Thyroid gland (tissue), 4 donors: Measurements from ENCODE around the gene DDX39B. TPM values are rescaled to one million over a fixed set of nuclear protein-coding genes. Genes with fewer than 3 reads are reported as not detected.
"Not testable (repeated sequence)": the region's sequence is repeated elsewhere in the genome, so short reads cannot be mapped to it uniquely, and the experiment has no call there.

Experiments used
- DNase-seq, 2 donors: peaks; one replicate each; pipeline ENCODE4 v3.0.0-alpha.2; 2019
- H3K27ac ChIP-seq, 3 donors: fragments of 200-600 bp; sonication (generic); 1 replicate in 2 of 3; 2 replicates in 1 of 3; pipeline ENCODE4 v1.5.1; 2016 to 2019; ENCODE audit warnings: mild to moderate bottlenecking in 1 of 3, moderate library complexity in 1 of 3
- H3K27me3 ChIP-seq: fragments of 200-600 bp; sonication (generic); one replicate; pipeline ENCODE4 v1.5.1; 2019
- H3K36me3 ChIP-seq, 2 donors: fragments of 200-600 bp; sonication (generic); one replicate each; pipeline ENCODE4 v1.5.1; 2016 to 2019
- H3K4me1 ChIP-seq, 2 donors: fragments of 200-600 bp; sonication (generic); one replicate each; pipeline ENCODE4 v1.5.1; 2017 to 2019
- H3K4me3 ChIP-seq, 3 donors: fragments of 200-600 bp; sonication (generic); replicated peaks in 1 of 3; 1 replicate in 2 of 3; 2 replicates in 1 of 3; pipeline ENCODE4 v1.5.1; 2016; ENCODE audit warnings: mild to moderate bottlenecking in 1 of 3
- H3K9me3 ChIP-seq: fragments of 200-600 bp; sonication (generic); one replicate; pipeline ENCODE4 v1.5.1; 2017
- POLR2A ChIP-seq, 2 donors: fragments of 450-650 bp; IDR thresholded peaks; one replicate each; pipeline ENCODE4 v1.6.1; 2017; ENCODE audit warnings: antibody characterized with exemption in 2 of 2, mild to moderate bottlenecking in 2 of 2, moderate library complexity in 1 of 2
- WGBS, 2 donors: methylation state at CpG; one replicate each; pipeline ENCODE4 v1.1.5; 2017; 5-methylcytosine and 5-hydroxymethylcytosine counted together
- intact Hi-C: fragments of 100-400 bp; cut with DNase I; formaldehyde crosslinking; loops from one replicate; pipeline ENCODE4 v1.15.1; 2023
- total RNA-seq, 4 donors: library from RNA; depleted of rRNA; stranded (reverse); fragments of >200 nt; gene quantifications; one replicate each; pipeline ENCODE4 v1.2.3, GENCODE V29; 2016
- TF ChIP-seq, protein P1 (sequence below), 6 experiments: fragments of 200-600 bp in 3 of 6; fragments of 450-650 bp in 3 of 6; sonication (generic) in 3 of 6; IDR thresholded peaks; one replicate each; pipeline ENCODE4 v1.5.1; 2016 to 2019; ENCODE audit warnings: antibody characterized with exemption in 6 of 6, mild to moderate bottlenecking in 2 of 6, inconsistent platforms in 1 of 6, moderate library complexity in 1 of 6

Gene DDX39B
- total RNA-seq, 4 donors from 2014 or later = 296 to 339 (median 314) TPM

DNA sequence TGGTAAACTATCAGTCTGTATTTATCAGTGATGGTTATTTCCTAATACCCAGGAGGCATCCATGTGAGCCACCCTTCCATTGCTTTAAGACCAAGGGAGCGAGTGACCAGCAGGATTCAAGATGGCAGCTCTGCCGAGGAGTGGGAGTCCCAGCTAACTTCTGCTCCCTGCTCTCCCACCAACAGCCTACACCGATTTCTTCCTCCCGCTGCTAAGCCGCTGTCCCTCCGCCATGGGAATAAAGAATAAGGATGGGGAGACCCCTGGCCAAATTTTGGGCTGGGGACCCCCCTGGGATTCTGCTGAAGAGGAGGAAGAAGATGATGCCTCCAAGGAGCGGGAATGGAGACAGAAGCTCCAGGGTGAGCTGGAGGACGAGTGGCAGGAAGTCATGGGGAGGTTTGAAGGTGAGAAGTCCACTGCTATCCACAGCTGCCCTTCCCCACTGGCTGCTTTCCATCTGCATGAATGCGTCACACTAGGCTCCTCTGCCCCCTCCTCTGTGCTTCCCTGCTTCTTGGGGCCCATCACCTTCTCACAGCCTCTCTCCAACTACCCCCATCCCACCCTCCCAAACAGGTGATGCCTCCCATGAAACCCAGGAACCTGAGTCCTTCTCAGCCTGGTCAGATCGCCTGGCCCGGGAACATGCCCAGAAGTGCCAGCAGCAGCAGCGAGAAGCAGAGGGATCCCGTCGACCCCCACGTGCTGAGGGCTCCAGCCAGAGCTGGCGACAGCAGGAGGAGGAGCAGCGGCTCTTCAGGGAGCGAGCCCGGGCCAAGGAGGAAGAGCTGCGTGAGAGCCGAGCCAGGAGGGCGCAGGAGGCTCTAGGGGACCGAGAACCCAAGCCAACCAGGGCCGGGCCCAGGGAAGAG is 15.9 kb upstream of the DDX39B start:
- Histone ChIP-seq H3K4me3 (no peak overlapping the region), H3K27ac (no peak overlapping the region), H3K4me1 (peaks cover 0 to 28% of the 10 kb centered on the region in 2 donors), H3K27me3 (no peaks in the 10 kb centered on the region), H3K36me3 (peaks cover 16 to 42% of the 10 kb centered on the region in 2 donors), H3K9me3 (no peaks in the 10 kb centered on the region)
- 77 to 89% methylated on average over 18 to 23 of the region's 24 CpGs for WGBS, 2 donors
- no peak for TF ChIP-seq POLR2A (IDR thresholded peaks at IDR 0.05)
- TF ChIP-seq, protein P1, sequence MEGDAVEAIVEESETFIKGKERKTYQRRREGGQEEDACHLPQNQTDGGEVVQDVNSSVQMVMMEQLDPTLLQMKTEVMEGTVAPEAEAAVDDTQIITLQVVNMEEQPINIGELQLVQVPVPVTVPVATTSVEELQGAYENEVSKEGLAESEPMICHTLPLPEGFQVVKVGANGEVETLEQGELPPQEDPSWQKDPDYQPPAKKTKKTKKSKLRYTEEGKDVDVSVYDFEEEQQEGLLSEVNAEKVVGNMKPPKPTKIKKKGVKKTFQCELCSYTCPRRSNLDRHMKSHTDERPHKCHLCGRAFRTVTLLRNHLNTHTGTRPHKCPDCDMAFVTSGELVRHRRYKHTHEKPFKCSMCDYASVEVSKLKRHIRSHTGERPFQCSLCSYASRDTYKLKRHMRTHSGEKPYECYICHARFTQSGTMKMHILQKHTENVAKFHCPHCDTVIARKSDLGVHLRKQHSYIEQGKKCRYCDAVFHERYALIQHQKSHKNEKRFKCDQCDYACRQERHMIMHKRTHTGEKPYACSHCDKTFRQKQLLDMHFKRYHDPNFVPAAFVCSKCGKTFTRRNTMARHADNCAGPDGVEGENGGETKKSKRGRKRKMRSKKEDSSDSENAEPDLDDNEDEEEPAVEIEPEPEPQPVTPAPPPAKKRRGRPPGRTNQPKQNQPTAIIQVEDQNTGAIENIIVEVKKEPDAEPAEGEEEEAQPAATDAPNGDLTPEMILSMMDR (IDR thresholded peaks at IDR 0.05) = no peak
- DNase-seq = no peak
- intact Hi-C loops = no loop called here

DNA sequence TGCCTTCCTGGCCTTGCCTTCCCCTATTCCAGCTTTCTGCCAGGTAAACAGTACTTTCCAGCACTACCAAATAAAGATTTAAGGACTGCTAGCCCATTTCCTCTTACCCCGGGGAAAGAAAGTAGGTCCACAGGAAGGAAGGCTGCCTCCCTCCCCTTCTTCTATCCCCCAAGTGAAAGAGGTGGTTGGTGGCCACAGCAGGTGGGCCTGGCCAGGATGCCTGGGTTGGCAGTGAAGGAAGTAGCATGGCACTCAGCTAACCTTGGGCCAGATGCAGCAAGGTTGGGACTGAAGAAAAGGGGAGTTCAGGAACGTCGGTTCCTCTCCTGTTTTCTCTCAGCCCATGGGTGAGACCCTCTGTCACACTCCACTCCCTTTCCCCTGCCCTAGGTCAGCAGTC is 14.5 kb upstream of the DDX39B start:
- H3K4me1 ChIP-seq = peaks cover 0 to 28% of the 10 kb centered on the region in 2 donors
- TF ChIP-seq, protein P1 (IDR thresholded peaks at IDR 0.05) = no peak
- no peak for TF ChIP-seq POLR2A (IDR thresholded peaks at IDR 0.05)
- 77% methylated on average over 3 of the region's 3 CpGs for WGBS, 2 donors
- intact Hi-C loops = no loop called here
- H3K36me3 ChIP-seq = peaks cover 16 to 42% of the 10 kb centered on the region in 2 donors
- no peak for DNase-seq
- H3K4me3 ChIP-seq = no peak overlapping the region
- H3K27ac ChIP-seq = no peak overlapping the region
- H3K27me3 ChIP-seq = no peaks in the 10 kb centered on the region
- no peaks in the 10 kb centered on the region for H3K9me3 ChIP-seq

DNA sequence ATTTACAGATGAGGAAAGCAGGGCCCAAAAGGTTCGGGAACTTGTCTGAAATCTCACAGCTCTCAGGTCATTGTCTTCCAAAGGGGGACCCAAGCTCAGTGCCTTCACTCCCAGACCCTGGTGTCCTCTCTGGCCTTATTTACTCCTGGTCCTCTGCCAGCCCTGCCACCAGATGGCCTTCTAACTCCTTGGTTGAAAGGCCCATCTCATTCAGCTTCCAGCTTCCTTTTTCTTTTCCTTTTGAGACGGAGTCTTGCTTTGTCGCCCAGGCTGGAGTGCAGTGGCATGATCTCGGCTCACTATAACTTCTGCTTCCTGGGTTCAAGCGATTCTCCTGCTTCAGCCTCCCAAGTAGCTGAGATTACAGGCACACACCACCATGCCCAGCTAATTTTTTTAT is 9.6 kb upstream of the DDX39B start:
- DNase-seq = peak; percentile 19 to 33
- 58 to 63% methylated on average over 5 of the region's 5 CpGs for WGBS, 2 donors
- Histone ChIP-seq H3K36me3 (peaks cover 20 to 22% of the 10 kb centered on the region in 2 donors), H3K4me1 (peaks cover 11 to 13% of the 10 kb centered on the region in 2 donors)
- TF ChIP-seq, protein P1 (IDR thresholded peaks at IDR 0.05) = peak in 3 of 6 experiments; percentile 5 to 15 (median 14)
- intact Hi-C loops, H3K27me3 ChIP-seq, H3K9me3 ChIP-seq, H3K27ac ChIP-seq, H3K4me3 ChIP-seq: not testable (repeated sequence)

DNA sequence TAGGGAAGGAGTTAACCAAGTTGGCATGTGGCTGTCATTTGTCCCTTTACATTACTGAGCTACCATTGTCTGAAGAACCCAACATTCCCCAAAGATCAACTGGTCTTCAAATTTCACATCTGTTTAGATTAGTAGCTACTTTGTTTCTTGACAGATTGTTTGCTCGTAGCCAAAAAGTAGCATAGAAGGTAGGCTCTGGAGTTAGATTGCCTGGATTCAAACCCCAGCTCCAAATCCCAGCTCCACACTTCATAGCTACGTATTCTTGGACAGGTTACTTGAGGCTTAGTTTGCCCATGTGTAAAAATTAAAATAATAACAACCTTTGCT is 6.7 kb upstream of the DDX39B start:
- H3K4me3 ChIP-seq = peak overlapping the region in 1 of 3 donors; percentile 25

More for the DNA sequence above, 6.7 kb upstream of the DDX39B start:
- intact Hi-C loops = loop anchor here (5.0 to 10.0 kb wide), 2 partner anchors 49 to 54 kb away; partner anchors contain the start of gene MICB
- Histone ChIP-seq H3K27ac (peak overlapping the region in 1 of 3 donors; percentile 85), H3K4me1 (peaks cover 11 to 13% of the 10 kb centered on the region in 2 donors), H3K36me3 (peaks cover 5 to 22% of the 10 kb centered on the region in 2 donors), H3K9me3 (no peaks in the 10 kb centered on the region), H3K27me3 (no peaks in the 10 kb centered on the region)
- 93 to 96% methylated on average over 2 of the region's 2 CpGs for WGBS, 2 donors
- no peak for TF ChIP-seq POLR2A (IDR thresholded peaks at IDR 0.05)
- TF ChIP-seq, protein P1 (IDR thresholded peaks at IDR 0.05) = no peak
- no peak for DNase-seq
